HepG2 (cell line): ENCODE data around the gene GDPGP1. TPM values are rescaled to one million over a fixed set of nuclear protein-coding genes. Genes with fewer than 3 reads are reported as not detected.

Experiments used
- FOXK2 ChIP-seq: fragments of 450-650 bp; IDR thresholded peaks from 2 replicates; pipeline ENCODE4 v1.6.1; 2016
- HHEX ChIP-seq: IDR thresholded peaks from 2 replicates; pipeline ENCODE4 v1.6.1; 2016; ENCODE audit warnings: control low read depth
- KLF16 ChIP-seq, 2 experiments: sonication (generic) in 1 of 2; formaldehyde crosslinking in 1 of 2; IDR thresholded peaks; 2 replicates each; pipeline versions ENCODE4 v1.6.1 to v1.8.0; 2016 to 2023; ENCODE audit warnings: missing genetic modification reagents in 2 of 2, missing compliant biosample characterization in 1 of 2
- MAZ ChIP-seq, 2 experiments: sonication (generic) in 1 of 2; formaldehyde crosslinking in 1 of 2; IDR thresholded peaks; 2 replicates each; pipeline versions ENCODE4 v1.5.0 to v1.6.1; 2012 to 2020; ENCODE audit warnings: low read depth in 2 of 2, mild to moderate bottlenecking in 2 of 2, borderline replicate concordance in 1 of 2, improper control_type of control experiment in 1 of 2, low read length in 1 of 2, missing genetic modification reagents in 1 of 2, moderate library complexity in 1 of 2
- PCBP2 ChIP-seq: fragments of 200-400 bp; formaldehyde crosslinking; optimal IDR thresholded peaks from 2 replicates; pipeline ENCODE3; 2018; ENCODE audit warnings: low read length, low read depth; ENCODE audit not compliant: poor library complexity, severe bottlenecking
- PHF21A ChIP-seq: sonication (generic); formaldehyde crosslinking; IDR thresholded peaks from 2 replicates; pipeline ENCODE4 v1.5.0; 2020; ENCODE audit warnings: mild to moderate bottlenecking, missing genetic modification reagents
- PITX1 ChIP-seq: sonication (generic); formaldehyde crosslinking; IDR thresholded peaks from 2 replicates; pipeline ENCODE4 v1.5.1; 2020; ENCODE audit warnings: mild to moderate bottlenecking, missing genetic modification reagents
- SAFB2 ChIP-seq: sonication (generic); formaldehyde crosslinking; IDR thresholded peaks from 2 replicates; pipeline ENCODE4 v1.5.1; 2020; ENCODE audit warnings: missing genetic modification reagents, low read depth, mild to moderate bottlenecking, borderline replicate concordance
- ZFX ChIP-seq: sonication (generic); formaldehyde crosslinking; IDR thresholded peaks from 2 replicates; pipeline ENCODE4 v1.4.0; 2020; ENCODE audit warnings: mild to moderate bottlenecking, low read depth, missing genetic modification reagents, moderate library complexity
- ZKSCAN5 ChIP-seq: sonication (generic); formaldehyde crosslinking; IDR thresholded peaks from 2 replicates; pipeline ENCODE4 v1.5.1; 2020; ENCODE audit warnings: mild to moderate bottlenecking, missing genetic modification reagents
- ZNF17 ChIP-seq: sonication (generic); formaldehyde crosslinking; IDR thresholded peaks from 2 replicates; pipeline ENCODE4 v1.5.0; 2020; ENCODE audit warnings: mild to moderate bottlenecking, missing genetic modification reagents
- ZNF430 ChIP-seq: sonication (generic); formaldehyde crosslinking; IDR thresholded peaks from 2 replicates; pipeline ENCODE4 v1.9.0; 2021; ENCODE audit warnings: mild to moderate bottlenecking, missing genetic modification reagents
- ZNF567 ChIP-seq: sonication (generic); formaldehyde crosslinking; IDR thresholded peaks from 2 replicates; pipeline ENCODE4 v1.8.1; 2023; ENCODE audit warnings: mild to moderate bottlenecking, missing genetic modification reagents, borderline replicate concordance
- polyA plus RNA-seq, 8 experiments: library from polyadenylated mRNA; depleted of rRNA in 3 of 8; stranded (reverse) in 7 of 8; unstranded in 1 of 8; fragments of >200 nt; fragmentation: Illumina TruSeq in 4 of 8; extraction: Trizol in 4 of 8; gene quantifications; 2 replicates each; pipeline versions ENCODE4 v1.2.1 to v1.2.3, GENCODE V29; 2011 to 2016; ENCODE audit warnings: low read depth in 4 of 8, missing spikeins in 1 of 8, mixed read lengths in 1 of 8; ENCODE audit not compliant: insufficient read depth in 1 of 8
- total RNA-seq, 5 experiments: library from RNA; depleted of rRNA; stranded (reverse); fragments of >200 nt; fragmentation: Illumina TruSeq; extraction: Trizol; gene quantifications; 2 replicates each; pipeline ENCODE4 v1.2.3, GENCODE V29; 2016; ENCODE audit warnings: low read depth in 1 of 5
- TF ChIP-seq, protein P1 (sequence below), 2 experiments: sonication (generic) in 1 of 2; formaldehyde crosslinking in 1 of 2; IDR thresholded peaks; 2 replicates each; pipeline versions ENCODE4 v1.6.1 to v1.9.0; 2014 to 2022; ENCODE audit warnings: antibody characterized with exemption in 1 of 2, borderline replicate concordance in 1 of 2, inconsistent platforms in 1 of 2, low read depth in 1 of 2, missing genetic modification reagents in 1 of 2
- TF ChIP-seq, protein P2 (sequence below): sonication (generic); formaldehyde crosslinking; IDR thresholded peaks from 2 replicates; pipeline ENCODE4 v1.8.0; 2022; ENCODE audit warnings: missing genetic modification reagents, mild to moderate bottlenecking, borderline replicate concordance
- TF ChIP-seq, protein P3 (sequence below): sonication (generic); formaldehyde crosslinking; IDR thresholded peaks from 2 replicates; pipeline ENCODE4 v1.4.0; 2020; ENCODE audit warnings: mild to moderate bottlenecking, missing genetic modification reagents
- TF ChIP-seq, protein P4 (sequence below): sonication (generic); formaldehyde crosslinking; IDR thresholded peaks from 2 replicates; pipeline ENCODE4 v1.8.0; 2022; ENCODE audit warnings: mild to moderate bottlenecking, missing genetic modification reagents

The GDPGP1 gene
- total and polyA plus RNA-seq, 2 of the 13 experiments (the other 11 are each of a cell fraction or from before 2014, with no cell fraction given) = 1.5 to 4.3 TPM

DNA sequence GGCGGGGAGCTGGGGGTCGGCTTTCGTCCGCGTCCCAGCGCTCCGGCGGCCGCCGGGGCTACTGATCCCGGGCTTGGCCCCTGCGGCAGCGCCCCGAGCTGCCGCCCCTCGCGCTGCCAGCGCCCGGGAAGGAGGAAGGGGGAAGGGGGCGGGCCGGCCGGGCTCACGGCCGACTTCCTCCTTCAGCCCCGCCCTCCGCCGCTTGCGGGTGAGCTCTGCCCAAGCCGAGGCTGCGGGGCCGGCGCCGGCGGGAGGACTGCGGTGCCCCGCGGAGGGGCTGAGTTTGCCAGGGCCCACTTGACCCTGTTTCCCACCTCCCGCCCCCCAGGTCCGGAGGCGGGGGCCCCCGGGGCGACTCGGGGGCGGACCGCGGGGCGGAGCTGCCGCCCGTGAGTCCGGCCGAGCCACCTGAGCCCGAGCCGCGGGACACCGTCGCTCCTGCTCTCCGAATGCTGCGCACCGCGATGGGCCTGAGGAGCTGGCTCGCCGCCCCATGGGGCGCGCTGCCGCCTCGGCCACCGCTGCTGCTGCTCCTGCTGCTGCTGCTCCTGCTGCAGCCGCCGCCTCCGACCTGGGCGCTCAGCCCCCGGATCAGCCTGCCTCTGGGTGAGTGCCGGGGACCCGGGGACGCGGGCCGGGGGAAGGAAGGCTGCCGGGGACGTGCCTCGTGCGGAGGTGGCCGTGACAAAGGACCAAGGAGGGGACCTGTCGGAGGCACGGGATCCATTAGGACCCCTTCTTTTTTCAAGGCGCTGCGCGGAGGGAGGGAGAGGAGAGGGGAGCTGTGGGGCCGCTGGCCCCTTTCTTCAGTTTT lies 32.7 kb upstream of the GDPGP1 start, which contains the start of gene SEMA4B (continued):
- TF ChIP-seq, protein P1, sequence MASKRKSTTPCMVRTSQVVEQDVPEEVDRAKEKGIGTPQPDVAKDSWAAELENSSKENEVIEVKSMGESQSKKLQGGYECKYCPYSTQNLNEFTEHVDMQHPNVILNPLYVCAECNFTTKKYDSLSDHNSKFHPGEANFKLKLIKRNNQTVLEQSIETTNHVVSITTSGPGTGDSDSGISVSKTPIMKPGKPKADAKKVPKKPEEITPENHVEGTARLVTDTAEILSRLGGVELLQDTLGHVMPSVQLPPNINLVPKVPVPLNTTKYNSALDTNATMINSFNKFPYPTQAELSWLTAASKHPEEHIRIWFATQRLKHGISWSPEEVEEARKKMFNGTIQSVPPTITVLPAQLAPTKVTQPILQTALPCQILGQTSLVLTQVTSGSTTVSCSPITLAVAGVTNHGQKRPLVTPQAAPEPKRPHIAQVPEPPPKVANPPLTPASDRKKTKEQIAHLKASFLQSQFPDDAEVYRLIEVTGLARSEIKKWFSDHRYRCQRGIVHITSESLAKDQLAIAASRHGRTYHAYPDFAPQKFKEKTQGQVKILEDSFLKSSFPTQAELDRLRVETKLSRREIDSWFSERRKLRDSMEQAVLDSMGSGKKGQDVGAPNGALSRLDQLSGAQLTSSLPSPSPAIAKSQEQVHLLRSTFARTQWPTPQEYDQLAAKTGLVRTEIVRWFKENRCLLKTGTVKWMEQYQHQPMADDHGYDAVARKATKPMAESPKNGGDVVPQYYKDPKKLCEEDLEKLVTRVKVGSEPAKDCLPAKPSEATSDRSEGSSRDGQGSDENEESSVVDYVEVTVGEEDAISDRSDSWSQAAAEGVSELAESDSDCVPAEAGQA (IDR thresholded peaks at IDR 0.05; ENCODE audit: low read depth) = no peak
- TF ChIP-seq, protein P1 (CRISPR knock-in tag; IDR thresholded peaks at IDR 0.05; ENCODE audit: borderline replicate concordance) = no peak
- TF ChIP-seq PITX1 (CRISPR knock-in tag) = no peak
- TF ChIP-seq FOXK2 = no peak
- TF ChIP-seq MAZ (IDR thresholded peaks at IDR 0.05; ENCODE audit: borderline replicate concordance, low read depth, low read length) = no peak; the same call in 1 of the 2 replicates
- peak; percentile 72 for TF ChIP-seq MAZ (CRISPR knock-in tag; IDR thresholded peaks at IDR 0.05; ENCODE audit: low read depth)
- TF ChIP-seq SAFB2 (CRISPR knock-in tag) = peak; percentile 22; the same call in 1 of the 2 replicates
- TF ChIP-seq ZFX = peak; percentile 68
- no peak for TF ChIP-seq PHF21A (CRISPR knock-in tag)
- TF ChIP-seq, protein P2, sequence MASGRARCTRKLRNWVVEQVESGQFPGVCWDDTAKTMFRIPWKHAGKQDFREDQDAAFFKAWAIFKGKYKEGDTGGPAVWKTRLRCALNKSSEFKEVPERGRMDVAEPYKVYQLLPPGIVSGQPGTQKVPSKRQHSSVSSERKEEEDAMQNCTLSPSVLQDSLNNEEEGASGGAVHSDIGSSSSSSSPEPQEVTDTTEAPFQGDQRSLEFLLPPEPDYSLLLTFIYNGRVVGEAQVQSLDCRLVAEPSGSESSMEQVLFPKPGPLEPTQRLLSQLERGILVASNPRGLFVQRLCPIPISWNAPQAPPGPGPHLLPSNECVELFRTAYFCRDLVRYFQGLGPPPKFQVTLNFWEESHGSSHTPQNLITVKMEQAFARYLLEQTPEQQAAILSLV (CRISPR knock-in tag) = peak; percentile 19; the same call in 1 of the 2 replicates
- peak; percentile 50 for TF ChIP-seq ZNF430 (CRISPR knock-in tag)
- TF ChIP-seq, protein P3, sequence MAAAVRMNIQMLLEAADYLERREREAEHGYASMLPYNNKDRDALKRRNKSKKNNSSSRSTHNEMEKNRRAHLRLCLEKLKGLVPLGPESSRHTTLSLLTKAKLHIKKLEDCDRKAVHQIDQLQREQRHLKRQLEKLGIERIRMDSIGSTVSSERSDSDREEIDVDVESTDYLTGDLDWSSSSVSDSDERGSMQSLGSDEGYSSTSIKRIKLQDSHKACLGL (CRISPR knock-in tag) = peak; percentile 32; the same call in 1 of the 2 replicates
- TF ChIP-seq ZNF567 (CRISPR knock-in tag) = peak; percentile 81; the same call in 1 of the 2 replicates
- no peak for TF ChIP-seq HHEX
- TF ChIP-seq ZKSCAN5 = no peak
- no peak for TF ChIP-seq PCBP2
- no peak for TF ChIP-seq ZNF17 (CRISPR knock-in tag)
- TF ChIP-seq KLF16 (CRISPR knock-in tag; IDR thresholded peaks at IDR 0.05) = peak in 1 of 2 experiments; percentile 31; a peak in 1 of 4 replicates
- TF ChIP-seq, protein P4, sequence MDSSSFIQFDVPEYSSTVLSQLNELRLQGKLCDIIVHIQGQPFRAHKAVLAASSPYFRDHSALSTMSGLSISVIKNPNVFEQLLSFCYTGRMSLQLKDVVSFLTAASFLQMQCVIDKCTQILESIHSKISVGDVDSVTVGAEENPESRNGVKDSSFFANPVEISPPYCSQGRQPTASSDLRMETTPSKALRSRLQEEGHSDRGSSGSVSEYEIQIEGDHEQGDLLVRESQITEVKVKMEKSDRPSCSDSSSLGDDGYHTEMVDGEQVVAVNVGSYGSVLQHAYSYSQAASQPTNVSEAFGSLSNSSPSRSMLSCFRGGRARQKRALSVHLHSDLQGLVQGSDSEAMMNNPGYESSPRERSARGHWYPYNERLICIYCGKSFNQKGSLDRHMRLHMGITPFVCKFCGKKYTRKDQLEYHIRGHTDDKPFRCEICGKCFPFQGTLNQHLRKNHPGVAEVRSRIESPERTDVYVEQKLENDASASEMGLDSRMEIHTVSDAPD (CRISPR knock-in tag) = no peak; the same call in 1 of the 2 replicates
